MM.1S (cell line): ENCODE measurements around the gene DIP2C.

Experiments
- EZH2 ChIP-seq: fragments of 300-600 bp; sonication (generic); optimal IDR thresholded peaks from 2 replicates; pipeline ENCODE3; 2017; ENCODE audit warnings: low read depth, mild to moderate bottlenecking, antibody characterized with exemption, low read length, mixed read lengths
- TF ChIP-seq, protein P1 (sequence below): fragments of 300-600 bp; sonication (generic); IDR thresholded peaks from 2 replicates; pipeline ENCODE4 v1.5.1; 2016; ENCODE audit warnings: antibody characterized with exemption, low read length, mixed read lengths

DNA sequence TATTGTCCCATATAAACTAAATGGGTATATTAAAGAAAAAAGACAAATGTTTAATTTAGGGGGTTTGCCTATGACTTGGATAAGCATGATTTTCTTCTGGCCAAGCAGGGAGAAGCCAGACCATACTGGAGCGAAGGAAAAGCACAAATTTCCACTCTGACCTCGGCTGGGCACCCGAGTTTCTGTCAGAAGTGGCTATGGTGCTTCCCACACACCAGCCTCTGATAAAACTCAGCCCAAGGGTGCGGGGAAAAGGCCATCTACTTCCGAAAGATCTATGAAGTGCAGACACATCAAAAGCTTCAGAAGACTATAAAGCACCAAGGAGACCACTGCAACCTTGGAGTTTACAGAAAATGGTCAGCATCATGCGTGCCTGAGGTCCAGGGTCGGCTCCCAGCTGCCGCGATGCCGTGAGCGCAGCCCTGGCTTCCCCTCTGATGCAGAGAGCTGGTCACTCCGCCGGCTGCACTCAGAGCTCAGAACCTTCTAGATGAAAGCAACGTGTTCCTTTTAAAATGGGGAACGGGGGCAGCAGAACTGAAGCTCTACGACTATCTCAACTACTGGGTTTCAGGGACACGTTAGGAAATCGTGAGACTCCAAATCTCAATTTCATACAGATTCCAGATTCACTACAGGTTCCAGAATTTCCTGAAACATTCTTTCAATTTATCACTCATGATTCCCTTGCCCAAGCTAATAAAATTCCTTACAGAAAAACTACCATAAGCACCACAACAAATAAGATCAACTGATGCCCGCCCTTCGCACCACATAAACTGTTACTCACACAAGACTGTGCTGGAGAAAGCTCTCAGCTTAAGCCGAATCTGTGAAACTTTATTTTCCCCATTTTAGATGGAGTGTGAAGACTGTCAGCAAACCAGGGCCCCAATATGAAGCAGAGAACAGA, 84.5 kb downstream of the DIP2C start:
- TF ChIP-seq, protein P1, sequence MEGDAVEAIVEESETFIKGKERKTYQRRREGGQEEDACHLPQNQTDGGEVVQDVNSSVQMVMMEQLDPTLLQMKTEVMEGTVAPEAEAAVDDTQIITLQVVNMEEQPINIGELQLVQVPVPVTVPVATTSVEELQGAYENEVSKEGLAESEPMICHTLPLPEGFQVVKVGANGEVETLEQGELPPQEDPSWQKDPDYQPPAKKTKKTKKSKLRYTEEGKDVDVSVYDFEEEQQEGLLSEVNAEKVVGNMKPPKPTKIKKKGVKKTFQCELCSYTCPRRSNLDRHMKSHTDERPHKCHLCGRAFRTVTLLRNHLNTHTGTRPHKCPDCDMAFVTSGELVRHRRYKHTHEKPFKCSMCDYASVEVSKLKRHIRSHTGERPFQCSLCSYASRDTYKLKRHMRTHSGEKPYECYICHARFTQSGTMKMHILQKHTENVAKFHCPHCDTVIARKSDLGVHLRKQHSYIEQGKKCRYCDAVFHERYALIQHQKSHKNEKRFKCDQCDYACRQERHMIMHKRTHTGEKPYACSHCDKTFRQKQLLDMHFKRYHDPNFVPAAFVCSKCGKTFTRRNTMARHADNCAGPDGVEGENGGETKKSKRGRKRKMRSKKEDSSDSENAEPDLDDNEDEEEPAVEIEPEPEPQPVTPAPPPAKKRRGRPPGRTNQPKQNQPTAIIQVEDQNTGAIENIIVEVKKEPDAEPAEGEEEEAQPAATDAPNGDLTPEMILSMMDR = no peak
- no peak for TF ChIP-seq EZH2
